GM12872 (cell line): Measurements from ENCODE around the gene TMEM44.

Source experiments
- TF ChIP-seq, protein P1 (sequence below): IDR thresholded peaks from 3 replicates; pipeline ENCODE4 v1.5.1; 2011; ENCODE audit warnings: low read depth, mild to moderate bottlenecking, low read length, moderate library complexity; ENCODE audit not compliant: insufficient read depth

The TMEM44 gene

DNA sequence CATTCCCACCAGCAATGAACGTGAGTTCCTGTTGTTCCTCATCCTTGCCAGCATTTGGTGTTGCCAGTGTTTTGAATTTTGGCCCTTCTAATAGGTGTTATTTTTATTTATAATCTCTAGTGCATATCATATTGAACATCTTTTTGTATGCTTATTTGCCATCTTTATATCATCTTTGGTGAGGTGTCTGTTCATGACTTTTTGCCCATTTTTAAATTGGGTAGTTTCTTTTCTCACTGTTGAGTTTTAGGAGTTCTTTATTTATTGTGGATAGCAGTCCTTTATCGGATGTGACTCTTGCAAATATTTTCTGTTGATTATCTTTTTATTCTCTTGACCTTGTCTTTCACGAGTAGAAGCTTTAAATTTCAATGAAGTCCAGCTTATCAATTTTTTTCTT, 86.2 kb downstream of the TMEM44 start:
- TF ChIP-seq, protein P1, sequence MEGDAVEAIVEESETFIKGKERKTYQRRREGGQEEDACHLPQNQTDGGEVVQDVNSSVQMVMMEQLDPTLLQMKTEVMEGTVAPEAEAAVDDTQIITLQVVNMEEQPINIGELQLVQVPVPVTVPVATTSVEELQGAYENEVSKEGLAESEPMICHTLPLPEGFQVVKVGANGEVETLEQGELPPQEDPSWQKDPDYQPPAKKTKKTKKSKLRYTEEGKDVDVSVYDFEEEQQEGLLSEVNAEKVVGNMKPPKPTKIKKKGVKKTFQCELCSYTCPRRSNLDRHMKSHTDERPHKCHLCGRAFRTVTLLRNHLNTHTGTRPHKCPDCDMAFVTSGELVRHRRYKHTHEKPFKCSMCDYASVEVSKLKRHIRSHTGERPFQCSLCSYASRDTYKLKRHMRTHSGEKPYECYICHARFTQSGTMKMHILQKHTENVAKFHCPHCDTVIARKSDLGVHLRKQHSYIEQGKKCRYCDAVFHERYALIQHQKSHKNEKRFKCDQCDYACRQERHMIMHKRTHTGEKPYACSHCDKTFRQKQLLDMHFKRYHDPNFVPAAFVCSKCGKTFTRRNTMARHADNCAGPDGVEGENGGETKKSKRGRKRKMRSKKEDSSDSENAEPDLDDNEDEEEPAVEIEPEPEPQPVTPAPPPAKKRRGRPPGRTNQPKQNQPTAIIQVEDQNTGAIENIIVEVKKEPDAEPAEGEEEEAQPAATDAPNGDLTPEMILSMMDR = no peak

DNA sequence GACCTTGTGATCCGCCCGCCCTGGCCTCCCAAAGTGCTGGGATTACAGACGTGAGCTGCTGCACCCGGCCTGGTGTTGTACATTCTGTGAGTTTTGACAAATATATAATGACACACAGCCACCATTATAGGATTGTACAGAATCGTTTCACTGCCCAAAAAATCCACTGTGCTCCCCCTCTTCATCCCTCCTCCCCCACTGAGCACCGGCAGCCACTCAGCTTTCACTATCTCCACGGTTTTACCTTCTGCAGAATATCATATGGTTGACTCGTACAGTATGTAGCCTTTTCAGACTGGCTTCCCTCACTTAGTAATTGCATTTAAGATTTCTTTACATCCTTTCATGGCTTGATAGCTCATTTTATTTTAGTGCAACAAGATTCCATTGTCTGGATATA, 89.7 kb downstream of the TMEM44 start:
- TF ChIP-seq, protein P1 = no peak

DNA sequence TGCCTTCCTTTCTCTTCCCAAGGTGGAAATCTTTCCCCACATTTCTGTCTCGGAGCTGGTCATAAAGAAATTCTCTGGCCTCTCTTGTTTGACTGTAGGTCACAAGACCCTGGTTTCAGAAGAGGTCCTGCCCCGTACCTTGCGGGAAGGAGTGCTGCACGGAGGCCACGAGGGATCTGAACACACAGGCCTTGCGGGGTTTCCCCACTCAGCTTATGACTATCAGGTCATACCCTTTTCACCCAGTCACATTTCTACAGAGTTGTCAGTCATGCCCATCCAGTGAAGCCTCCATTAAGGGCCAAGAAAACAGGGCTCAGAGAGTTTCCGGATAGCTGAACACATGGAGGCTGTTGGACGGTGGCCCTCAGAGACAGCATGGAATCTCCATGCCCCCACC, 91.7 kb downstream of the TMEM44 start:
- TF ChIP-seq, protein P1 = no peak

DNA sequence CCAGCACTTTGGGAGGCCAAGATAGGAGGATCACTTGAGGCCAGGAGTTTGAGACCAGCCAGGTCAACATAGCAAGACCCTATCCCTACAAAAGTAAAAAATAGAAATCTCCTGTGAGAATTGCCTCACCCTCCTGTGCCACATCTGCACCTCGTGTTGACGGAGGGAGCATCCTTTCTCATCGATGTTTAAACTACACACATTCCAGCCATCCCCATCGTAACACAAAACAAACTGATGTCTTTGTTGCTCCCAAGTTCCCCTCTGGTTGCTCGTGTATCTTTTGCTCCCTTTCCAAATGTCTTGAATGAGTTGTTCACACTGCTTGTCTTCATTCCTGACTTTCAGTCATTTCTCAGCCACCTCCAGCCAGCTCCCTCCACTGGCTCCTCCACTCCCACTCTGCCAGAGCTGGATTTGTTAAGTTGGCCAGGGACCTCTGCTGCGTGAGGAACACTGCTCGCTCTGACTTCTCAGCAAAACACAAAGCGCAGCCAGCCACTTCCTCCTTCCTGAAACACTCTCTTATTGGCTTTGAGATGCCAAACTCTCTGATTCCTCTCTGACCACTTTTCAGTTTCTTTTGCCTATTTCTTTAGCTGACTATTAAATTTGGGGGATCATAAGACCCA, 92.8 kb downstream of the TMEM44 start:
- TF ChIP-seq, protein P1 = no peak

GRCh38 chr3:194539498-194539897, 93.7 kb downstream of the TMEM44 start:
- TF ChIP-seq, protein P1 = no peak

- TF ChIP-seq, protein P1 = no peak
These were observed 95.4 kb downstream of the TMEM44 start for GRCh38 chr3:194537732-194538247.
